Left kidney (tissue), 8 donors: ENCODE data around the gene PARM1. TPM values are rescaled to one million over a fixed set of nuclear protein-coding genes. Genes with fewer than 3 reads are reported as not detected.

Experiments
- DNase-seq: peaks from one replicate; pipeline ENCODE4 v3.0.0-alpha.2; 2013
- long read RNA-seq, 8 donors: transcript quantifications; one replicate each; lab custom pipeline, GENCODE V29; 2026
- polyA plus RNA-seq: library from polyadenylated mRNA; unstranded; fragments of 120-200 nt; gene quantifications from one replicate; pipeline ENCODE4 v1.2.1, GENCODE V29; 2013; ENCODE audit not compliant: insufficient read length

Gene PARM1, protein sequence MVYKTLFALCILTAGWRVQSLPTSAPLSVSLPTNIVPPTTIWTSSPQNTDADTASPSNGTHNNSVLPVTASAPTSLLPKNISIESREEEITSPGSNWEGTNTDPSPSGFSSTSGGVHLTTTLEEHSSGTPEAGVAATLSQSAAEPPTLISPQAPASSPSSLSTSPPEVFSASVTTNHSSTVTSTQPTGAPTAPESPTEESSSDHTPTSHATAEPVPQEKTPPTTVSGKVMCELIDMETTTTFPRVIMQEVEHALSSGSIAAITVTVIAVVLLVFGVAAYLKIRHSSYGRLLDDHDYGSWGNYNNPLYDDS
- 47.6 TPM for polyA plus RNA-seq
- long read RNA-seq, donor 1, full-length matches to known transcripts, result 24 of 57 reads
- long read RNA-seq, donor 1, partial matches to known transcripts, result 33 of 57 reads
- long read RNA-seq, donor 1, other reads (novel, unspliced or antisense), result 0 of 57 reads
- long read RNA-seq, donor 2, full-length matches to known transcripts, result 13 of 27 reads
- long read RNA-seq, donor 2, partial matches to known transcripts, result 14 of 27 reads
- long read RNA-seq, donor 2, other reads (novel, unspliced or antisense), result 0 of 27 reads
- long read RNA-seq, donor 3, full-length matches to known transcripts, result 9 of 9 reads
- long read RNA-seq, donor 3, partial matches to known transcripts, result 0 of 9 reads
- long read RNA-seq, donor 3, other reads (novel, unspliced or antisense), result 0 of 9 reads
- long read RNA-seq, donor 4, result 0 reads
- long read RNA-seq, donor 5, full-length matches to known transcripts, result 17 of 26 reads
- long read RNA-seq, donor 5, partial matches to known transcripts, result 9 of 26 reads
- long read RNA-seq, donor 5, other reads (novel, unspliced or antisense), result 0 of 26 reads
- long read RNA-seq, donor 6, full-length matches to known transcripts, result 14 of 41 reads
- long read RNA-seq, donor 6, partial matches to known transcripts, result 27 of 41 reads
- long read RNA-seq, donor 6, other reads (novel, unspliced or antisense), result 0 of 41 reads
- long read RNA-seq, donor 7, full-length matches to known transcripts, result 14 of 32 reads
- long read RNA-seq, donor 7, partial matches to known transcripts, result 18 of 32 reads
- long read RNA-seq, donor 7, other reads (novel, unspliced or antisense), result 0 of 32 reads
- long read RNA-seq, donor 8, full-length matches to known transcripts, result 2 of 2 reads
- long read RNA-seq, donor 8, partial matches to known transcripts, result 0 of 2 reads
- long read RNA-seq, donor 8, other reads (novel, unspliced or antisense), result 0 of 2 reads

DNA sequence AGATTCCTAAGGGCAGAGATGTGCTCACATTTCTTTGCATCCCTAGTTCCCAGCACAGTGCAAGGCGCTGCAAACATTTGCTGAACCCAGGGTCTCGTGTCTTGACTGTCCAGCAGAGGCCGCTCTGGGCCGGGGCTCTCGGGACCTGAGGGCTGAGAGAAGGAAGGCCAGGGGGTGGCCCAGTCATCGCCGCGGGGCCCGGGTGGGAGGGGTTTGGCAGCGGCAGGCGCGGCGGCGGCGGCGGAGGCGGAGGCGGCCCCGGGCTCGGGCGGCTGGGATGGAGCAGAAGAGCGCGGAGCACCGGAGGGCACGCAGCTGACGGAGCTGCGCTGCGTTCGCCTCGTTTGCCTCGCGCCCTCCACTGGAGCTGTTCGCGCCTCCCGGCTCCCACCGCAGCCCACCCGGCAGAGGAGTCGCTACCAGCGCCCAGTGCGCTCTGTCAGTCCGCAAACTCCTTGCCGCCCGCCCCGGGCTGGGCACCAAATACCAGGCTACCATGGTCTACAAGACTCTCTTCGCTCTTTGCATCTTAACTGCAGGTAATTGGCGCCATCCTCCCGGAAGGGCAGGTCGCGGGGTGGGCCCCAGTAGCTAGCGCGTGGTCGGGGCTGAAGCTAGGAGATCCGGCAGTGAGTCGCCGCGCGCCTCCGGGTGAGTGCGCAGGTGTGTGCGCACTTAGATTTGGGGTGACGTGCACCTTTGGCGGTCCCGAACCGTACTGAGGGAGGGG lies at the start of gene PARM1:
Gene PARM1 (plus strand): TSS at position 285 of the 730 bp plus-strand sequence. CDS start 212 bp downstream, at position 497.
- peak; percentile 88 for DNase-seq

DNA sequence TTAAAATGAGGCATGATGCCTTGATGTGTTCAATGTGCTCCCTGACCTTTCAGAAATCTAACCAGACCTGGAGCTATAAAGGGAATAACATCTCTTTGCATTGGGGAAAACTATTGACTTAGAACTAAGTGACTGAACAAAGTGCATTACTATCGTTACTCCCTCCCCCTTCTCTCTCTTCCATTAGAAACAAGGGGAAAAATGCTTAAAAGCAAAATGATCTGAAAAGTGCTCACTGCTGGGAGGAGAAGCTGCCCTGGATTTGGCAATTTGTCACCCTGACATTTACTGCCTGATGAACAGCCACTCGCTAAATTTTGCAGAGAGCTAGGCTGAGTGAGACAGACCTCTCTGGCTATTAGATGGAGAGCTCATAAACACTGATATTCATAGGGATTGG lies 48.6 kb upstream of the PARM1 start:
- DNase-seq, result peak; percentile 46

DNA sequence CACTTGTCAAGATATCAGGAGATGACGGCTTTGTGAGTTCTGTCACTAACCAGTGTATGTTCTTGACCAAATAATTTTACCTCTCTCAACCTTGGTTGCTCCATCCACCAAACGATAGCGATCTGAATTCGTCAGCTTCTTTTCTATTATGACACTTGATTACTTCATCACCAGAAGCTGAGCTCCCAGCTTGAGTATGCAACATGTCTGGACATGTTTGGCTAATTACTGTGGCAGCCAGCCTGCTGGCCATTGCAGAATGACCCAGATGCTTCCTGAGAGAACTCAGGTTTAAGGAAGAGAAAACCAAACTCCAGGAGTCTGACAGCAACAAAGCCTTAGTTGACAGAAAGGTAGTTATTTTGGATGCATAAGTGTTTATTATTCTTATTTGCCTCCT lies 46.4 kb upstream of the PARM1 start:
- no peak for DNase-seq

DNA sequence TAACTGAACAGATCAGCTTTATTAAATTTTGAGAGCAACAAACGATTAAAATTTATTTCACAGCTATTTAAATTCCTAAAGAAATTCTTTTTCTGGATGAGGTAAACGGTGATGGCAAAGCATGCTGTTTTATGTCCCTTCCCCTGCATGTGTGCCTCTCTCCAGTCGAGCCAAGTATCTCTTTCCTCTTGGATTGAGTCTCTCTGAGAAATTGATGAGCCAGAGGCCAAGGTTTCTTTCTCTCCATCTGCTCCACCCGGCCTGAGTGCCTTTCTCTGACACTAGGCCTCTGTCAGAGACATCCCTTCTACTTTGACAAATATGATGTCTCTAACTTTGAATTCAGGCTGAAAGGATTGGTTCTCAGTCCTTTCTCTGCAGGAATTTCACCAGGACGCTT lies 42.6 kb upstream of the PARM1 start:
- no peak for DNase-seq

DNA sequence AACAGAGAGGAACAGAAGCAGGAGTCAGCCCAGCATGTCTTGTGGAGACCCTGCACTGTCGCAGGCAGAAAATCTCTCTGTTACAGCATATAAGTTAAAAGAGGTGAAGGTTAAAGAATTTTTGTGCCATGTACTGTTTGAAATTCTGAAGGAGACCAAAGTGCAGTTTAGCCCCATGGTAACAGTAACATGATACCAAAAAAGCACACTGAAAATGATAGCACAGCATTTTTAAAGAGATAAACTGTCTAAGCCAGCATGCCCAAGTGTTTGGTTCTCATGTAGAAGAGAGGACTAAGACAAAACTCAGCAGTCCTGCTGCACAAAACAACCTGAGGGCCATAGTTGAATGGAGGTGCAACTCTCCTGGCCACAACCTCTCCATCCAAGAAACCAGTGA lies 41.9 kb upstream of the PARM1 start:
- DNase-seq, result no peak

DNA sequence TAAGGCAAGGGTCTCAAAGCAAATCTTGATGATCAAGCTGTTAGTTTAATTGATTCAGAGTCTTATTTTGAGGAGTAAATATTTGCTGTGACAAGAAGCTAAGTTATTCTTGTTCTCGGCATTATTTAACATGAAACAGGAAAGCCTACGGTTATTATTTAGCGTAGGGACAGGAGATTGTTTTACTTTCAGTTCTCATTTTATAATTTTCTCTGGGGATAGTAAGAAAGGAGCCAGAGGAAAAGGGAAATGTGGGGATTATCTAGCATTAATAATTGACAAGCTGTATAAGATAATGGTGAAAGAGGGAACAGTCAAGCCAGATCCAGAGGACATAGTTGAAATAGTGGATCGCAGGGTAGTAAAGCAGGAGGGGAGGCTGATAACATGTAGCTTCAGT lies 39.7 kb upstream of the PARM1 start:
- no peak for DNase-seq

DNA sequence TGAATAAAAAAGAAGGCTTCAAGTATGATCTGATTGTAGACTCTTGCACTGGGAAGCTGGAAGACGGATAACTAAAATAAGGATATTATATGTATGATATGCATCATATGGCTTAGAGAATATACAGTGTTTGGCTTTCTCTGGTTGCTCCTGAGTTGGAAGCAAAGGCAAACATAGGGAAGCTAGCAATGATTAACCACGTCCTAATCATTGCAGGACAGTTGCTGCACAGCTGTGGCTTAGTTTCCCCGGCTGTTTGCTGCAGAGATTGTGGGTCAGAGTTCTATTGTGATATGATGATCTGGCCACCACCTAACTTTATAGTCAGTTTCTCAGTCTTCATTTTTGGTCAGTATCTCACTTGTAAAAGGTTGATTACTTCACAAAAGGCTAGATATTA lies 36.3 kb upstream of the PARM1 start:
- no peak for DNase-seq

DNA sequence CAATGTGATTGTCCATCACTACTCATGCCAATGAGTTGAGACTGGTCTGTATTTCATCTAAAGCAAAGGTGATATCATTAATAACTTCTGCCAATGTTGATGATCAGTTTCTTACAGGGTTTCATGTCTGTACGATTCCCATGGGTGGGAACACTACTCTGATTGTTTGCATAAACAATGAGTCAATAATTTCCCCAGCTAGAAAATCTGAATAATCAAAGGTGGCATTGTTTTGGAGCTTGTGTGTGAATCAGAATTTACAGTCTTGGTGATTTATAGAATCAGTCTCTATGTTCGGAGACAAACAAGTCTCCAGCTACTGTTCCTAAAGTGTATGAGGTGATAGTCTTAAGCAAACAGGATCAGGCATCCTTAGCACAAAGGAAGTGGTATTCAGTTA lies 35.5 kb upstream of the PARM1 start:
- DNase-seq, result no peak

DNA sequence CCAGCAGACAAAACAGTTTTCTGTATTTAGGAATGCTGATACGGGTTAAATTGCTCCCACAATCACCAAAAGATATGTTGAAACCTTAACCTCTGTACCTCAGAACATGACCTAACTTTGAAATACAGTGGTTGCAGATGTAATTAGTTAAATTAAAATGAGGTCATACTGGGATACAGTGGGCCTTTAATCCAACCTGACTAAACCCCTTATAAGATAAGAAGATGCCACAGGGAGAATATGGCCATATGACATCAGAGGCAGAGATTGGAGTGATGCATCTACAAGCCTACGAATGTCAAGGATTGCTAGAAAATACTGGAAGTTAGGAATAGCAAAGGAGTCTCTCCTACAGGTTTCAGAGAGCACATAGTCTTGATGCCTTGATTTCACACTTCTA lies 32.1 kb upstream of the PARM1 start:
- DNase-seq, result no peak

DNA sequence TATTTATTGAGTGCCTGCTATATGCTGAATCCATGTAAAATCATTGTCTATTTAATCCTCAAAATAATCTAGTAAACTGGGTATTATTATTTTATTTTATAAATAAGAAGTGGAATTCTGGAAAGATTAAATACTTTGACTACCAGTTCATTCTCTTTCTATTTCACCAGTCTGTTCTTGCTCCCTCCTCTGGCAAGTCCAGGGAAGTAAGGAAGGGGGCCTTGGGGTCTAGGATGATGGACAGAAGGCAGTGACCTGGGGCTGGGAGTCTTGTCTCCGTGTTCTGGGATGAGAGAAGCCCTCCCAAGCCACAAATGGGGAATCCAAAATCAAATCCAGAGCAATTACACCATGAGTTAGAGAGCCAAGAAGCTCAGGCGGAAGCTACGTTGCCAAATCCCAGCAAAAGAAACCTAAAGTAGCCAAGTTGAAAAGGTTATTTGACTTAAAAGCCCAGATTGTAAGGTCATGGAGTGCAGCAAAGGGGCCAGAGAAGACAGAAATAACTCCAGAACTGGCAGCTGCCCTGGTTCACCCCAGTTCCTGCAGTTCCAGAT lies 28.3 kb upstream of the PARM1 start:
- DNase-seq, result no peak

DNA sequence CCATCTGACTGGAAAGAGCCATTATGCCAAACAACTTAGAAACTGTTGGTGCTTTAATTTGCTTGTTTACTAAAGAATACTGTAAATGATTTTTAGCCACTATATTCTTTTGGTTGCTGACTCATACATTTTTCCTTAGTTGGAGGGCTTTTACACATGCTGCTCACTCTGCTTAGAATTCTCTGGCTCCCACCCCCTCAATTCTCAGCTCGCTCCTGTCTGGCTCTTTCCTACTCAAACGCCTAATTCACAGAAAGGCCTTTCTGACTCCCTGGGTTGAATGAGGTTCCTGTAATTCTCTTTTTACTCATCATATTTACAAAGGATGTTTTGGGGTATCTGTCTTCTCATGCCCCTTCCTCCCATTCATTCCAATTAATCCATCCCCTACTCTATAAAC lies 26.1 kb upstream of the PARM1 start:
- no peak for DNase-seq

DNA sequence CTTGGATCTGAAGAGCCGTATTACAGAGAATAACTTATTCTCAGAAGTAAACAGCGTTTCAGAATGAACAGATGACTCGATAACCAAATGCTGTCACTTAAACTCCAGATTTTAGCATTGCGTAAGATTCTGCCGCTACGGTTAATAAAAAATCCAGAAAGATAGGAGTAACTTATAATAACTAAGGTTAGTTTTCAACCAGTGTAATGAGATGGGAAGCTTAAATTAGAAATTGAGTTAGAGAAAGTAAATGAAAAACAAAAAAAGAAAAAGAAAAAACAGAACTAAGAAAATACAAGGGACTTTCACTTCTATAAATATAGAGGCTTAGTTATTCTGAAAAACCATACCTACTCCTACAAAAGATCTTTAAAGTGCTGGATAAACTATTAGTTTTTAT lies 13.1 kb upstream of the PARM1 start:
- no peak for DNase-seq

DNA sequence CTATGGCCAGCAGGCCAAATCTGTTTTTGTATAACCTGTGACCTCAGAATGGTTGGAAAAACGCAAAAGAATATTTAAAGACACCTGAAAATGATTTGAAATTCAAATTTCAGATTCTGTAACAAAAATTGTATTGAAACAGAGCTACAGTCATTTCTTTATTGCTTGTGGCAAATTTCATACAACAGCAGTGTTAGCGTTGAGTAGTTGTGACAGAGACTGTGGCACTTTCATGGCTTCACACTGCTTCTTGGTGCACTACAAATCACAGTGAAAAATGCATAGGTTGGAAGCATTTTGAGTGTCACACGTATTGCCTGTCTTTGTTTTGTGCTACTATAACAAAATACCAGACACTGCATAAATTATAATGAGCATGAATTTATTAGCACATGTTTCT lies 12.2 kb upstream of the PARM1 start:
- DNase-seq, result no peak

DNA sequence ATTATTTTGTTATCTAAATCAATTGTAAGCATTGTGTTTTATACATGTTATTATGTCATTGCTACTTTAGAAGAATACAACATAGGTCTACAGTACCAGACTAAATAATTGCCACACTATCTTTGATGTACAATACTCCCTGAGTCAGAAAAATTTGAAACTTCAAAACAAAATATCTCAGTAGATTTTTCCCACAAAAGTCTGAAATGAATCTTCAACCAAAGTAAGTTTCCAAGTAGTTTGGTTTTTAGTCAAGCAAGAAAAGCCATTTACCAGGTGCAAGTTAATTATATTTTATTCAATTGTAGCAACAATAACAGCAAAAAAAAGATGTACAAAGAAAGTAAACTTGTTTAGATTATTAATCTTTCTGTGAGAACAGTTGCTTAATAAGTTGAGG lies 11.4 kb upstream of the PARM1 start:
- no peak for DNase-seq

DNA sequence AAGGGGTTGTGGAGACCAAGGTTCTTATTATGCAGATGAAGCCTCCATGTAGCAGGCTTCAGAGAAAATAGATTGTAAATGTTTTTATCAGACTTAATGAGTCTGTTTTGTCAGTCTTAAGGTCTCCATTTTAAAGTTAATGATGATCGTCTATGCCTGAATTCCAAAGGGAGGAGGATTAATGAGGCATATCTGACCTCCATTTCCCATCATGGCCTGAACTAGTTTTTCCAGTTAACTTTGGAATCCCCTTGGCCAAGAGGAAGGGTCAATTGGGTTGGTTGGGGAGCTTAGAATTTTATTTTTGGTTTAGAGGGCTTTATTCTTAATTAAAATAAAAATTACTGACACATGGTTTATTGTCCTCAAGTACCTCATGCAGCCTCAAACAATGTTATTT lies 6.9 kb upstream of the PARM1 start:
- DNase-seq, result no peak

DNA sequence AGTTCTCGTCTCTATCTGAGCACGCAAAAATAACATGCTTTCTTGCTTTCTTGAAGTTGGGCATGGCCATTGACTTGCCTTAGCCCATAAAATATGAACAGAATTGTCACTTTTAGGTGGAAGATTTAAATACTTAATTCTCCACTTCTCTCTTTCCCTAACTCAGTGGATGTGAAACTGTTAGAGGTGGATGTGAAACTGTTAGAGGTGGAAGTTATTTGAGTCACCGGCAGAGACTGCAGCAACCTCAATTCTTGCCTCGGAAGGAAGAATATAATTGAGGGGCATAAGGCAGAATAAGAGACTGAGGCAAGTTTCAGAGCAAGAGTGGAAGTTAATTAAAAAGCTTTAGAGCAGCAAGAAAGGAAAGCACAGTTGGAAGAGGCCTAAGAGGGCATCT lies 2.8 kb upstream of the PARM1 start:
- DNase-seq, result no peak

DNA sequence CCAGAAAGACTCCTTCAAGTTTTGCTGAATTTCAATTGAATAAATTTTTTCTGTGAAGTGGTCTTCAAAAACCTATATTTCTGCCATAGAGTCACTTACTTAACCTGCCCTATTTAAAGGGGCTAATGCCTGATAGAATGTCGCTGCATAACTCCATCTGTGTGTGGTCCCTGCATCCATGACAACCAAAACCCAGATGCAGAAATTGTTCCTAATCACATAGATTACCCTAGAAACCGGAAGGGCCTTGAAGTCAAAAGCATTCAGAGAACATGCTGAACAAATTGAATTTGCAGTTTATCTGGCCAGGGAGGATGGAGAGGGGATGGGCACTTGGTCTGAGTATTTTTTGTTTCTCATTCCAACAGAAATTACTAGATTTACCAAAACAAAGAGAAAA lies 1.5 kb upstream of the PARM1 start:
- no peak for DNase-seq

DNA sequence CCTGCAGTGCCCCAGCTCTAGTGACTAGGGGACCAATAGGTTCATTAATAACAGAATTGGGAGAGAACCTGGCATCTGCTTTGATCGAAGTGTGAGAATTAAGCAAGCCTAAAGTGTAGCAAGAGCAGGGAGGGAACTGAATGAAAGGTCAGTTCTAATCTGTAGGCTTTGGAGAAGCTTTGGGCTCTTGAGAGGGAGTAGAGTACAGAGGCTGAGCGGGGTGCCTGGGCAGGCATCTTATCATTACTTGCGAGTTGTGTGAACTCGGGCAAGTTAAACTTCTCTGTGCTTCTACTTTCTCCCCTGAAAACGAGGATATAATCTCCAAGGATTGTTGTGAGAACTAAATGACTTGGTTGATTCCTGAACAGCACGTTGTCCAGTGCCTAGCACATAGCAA lies 906 bp upstream of the PARM1 start:
- no peak for DNase-seq

DNA sequence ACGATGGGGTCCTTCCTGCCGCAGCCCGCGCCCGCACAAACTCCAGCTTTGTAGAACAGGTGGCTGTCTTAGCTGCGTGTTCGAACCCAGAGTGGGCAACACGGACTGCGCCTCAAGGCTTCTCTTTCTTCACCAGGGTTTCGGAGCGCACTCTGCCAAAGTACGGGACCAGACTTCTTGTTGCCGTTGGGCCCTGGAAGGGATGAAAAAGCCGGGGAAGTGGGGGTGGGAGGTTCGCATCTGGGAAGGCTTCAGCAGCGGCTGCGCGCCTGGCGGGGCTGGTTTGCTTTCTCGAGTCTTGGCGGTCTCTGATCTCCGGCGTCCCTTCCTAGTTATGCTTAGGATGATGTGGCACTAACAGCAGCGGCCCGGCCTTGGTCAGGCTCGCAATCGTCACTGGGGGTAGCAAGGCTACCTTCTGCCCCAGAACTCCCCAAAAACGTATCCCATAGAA lies 673 bp downstream of the PARM1 start:
- DNase-seq, result no peak

DNA sequence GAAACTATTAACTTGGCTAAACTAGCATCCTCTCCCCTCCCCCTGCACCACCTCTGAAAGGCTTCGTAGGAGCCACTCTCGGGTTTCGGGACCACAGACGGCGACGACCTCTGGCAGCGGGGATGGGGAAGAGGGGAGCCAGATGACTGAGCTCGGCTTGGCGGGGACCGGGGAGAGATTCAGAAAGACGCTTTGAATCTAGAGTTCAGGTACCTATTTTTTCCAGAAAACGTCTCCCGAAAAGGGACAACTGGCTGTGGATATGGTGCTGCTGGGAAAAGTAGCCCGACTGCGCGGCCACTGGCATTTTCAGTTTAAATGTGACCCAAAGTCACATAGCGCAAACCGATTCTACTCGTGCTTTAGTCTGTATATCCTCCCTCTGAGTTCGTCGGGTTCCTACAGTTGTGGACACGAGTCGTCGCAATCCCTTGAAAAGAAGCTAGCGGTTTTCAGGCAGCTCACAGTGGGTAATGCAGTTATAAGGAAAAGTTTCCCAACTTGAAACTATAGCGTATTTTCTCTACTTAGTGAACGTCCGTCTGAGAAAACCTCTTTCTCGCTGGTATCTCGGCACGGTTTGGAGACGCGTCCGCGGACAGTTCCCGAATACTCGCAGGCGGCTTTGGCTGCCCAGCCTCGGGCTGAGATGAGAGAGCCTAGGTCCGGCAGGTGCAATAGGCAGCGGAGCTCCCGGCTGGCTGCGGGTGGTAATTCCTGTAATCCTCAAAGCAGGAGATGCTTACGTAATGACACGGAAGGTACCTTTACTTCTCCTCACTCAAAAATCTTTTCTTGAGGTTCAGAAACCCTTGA lies 1.3 kb downstream of the PARM1 start:
- DNase-seq, result peak; percentile 51

DNA sequence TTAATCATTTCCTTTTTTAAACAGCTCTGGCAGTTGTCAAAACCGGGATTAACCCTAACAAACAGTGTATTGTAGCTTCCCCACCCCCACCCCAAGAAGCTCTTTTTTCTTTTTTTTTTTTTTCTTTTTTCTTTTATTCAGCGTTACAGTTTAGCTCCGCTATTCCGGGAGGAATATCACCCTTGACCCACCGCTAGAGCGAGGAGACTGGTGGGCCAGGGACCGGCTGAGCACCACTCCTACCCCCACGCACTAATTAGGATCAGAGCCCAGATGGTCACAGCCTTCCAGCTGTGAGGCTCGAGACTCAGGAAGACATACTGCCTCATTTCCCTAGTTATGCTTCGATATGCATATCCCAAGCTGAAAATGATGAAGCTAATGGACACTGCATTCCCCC lies 2.0 kb downstream of the PARM1 start:
- peak; percentile 26 for DNase-seq
